Brain pericyte (primary cell): ENCODE results near the gene THYN1.

Experiments used
- DNase-seq: peaks from one replicate; pipeline ENCODE4 v3.0.0-alpha.2; 2012; ENCODE audit warnings: low read depth, low spot score

Gene THYN1

GRCh38 chr11:134248910-134249480 is 4.2 kb downstream of the THYN1 start:
- no peak for DNase-seq

GRCh38 chr11:134246678-134247077 is 6.5 kb downstream of the THYN1 start:
- no peak for DNase-seq

GRCh38 chr11:134246100-134246499 is 7.1 kb downstream of the THYN1 start:
- DNase-seq = no peak

- DNase-seq = no peak
Measured at GRCh38 chr11:134245434-134245833, 7.7 kb downstream of the THYN1 start.

- DNase-seq = no peak
Measured at GRCh38 chr11:134244593-134244992, 8.6 kb downstream of the THYN1 start.

- no peak for DNase-seq
Measured at GRCh38 chr11:134243913-134244312, 9.2 kb downstream of the THYN1 start.

- DNase-seq = no peak
Measured at GRCh38 chr11:134242376-134242775, 10.8 kb downstream of the THYN1 start.

GRCh38 chr11:134240592-134240991 is 12.6 kb downstream of the THYN1 start:
- DNase-seq = no peak

- no peak for DNase-seq
Measured at GRCh38 chr11:134238956-134239355, 14.2 kb downstream of the THYN1 start.

- DNase-seq = no peak
Measured at GRCh38 chr11:134237557-134237922, 15.6 kb downstream of the THYN1 start.

GRCh38 chr11:134236834-134237556 is 16.2 kb downstream of the THYN1 start:
- DNase-seq = no peak

GRCh38 chr11:134235399-134235798 is 17.8 kb downstream of the THYN1 start:
- no peak for DNase-seq

- DNase-seq = no peak
Measured at GRCh38 chr11:134233729-134234179, 19.4 kb downstream of the THYN1 start.

GRCh38 chr11:134231958-134232659 is 21.0 kb downstream of the THYN1 start:
- no peak for DNase-seq

GRCh38 chr11:134230339-134230738 is 22.8 kb downstream of the THYN1 start:
- DNase-seq = no peak

GRCh38 chr11:134229126-134229790 is 23.9 kb downstream of the THYN1 start:
- DNase-seq = no peak

GRCh38 chr11:134228625-134229024 is 24.5 kb downstream of the THYN1 start:
- DNase-seq = no peak

- no peak for DNase-seq
Measured at GRCh38 chr11:134226806-134227325, 26.3 kb downstream of the THYN1 start.

GRCh38 chr11:134224710-134225664 is 28.2 kb downstream of the THYN1 start:
- DNase-seq = no peak

- peak; percentile 84 for DNase-seq
Measured at GRCh38 chr11:134223836-134224709, 29.1 kb downstream of the THYN1 start, which contains the start of the genes NCAPD3 and VPS26B. TSS of gene NCAPD3 (minus strand) at chr11:134223967. CDS start at chr11:134223926, 41 bp downstream. TSS of gene VPS26B (plus strand) at chr11:134224671. CDS start at chr11:134225123, 452 bp downstream.
